Fibroblast of villous mesenchyme (primary cell): Measurements from ENCODE around the gene SUPT6H. TPM values are rescaled to one million over a fixed set of nuclear protein-coding genes. Genes with fewer than 3 reads are reported as not detected.

Experiments
- DNase-seq: peaks from one replicate; pipeline ENCODE4 v3.0.0-alpha.2; 2010; ENCODE audit warnings: low read depth
- H3K4me3 ChIP-seq: 2 replicates; pipeline ENCODE4 v1.5.1; 2011; ENCODE audit warnings: low read depth, mild to moderate bottlenecking, low read length
- CTCF ChIP-seq: IDR thresholded peaks from 2 replicates; pipeline ENCODE4 v1.5.1; 2012; ENCODE audit warnings: low read depth, mild to moderate bottlenecking, low read length; ENCODE audit not compliant: insufficient read depth
- total RNA-seq: library from RNA; depleted of rRNA; stranded (reverse); fragments of >200 nt; gene quantifications from 2 replicates; pipeline ENCODE4 v1.2.3, GENCODE V29; 2012

Gene SUPT6H
- total RNA-seq, 1 donor = 54.4 TPM

GRCh38 chr17:28618464-28618863 is 43.5 kb upstream of the SUPT6H start:
- no peak for DNase-seq
- no peak for TF ChIP-seq CTCF
- H3K4me3 ChIP-seq = no peak overlapping the region

- peak; percentile 6 for DNase-seq
- no peak for TF ChIP-seq CTCF
- H3K4me3 ChIP-seq = no peak overlapping the region
Measured at GRCh38 chr17:28620010-28620409, 42.0 kb upstream of the SUPT6H start.

- no peak overlapping the region for H3K4me3 ChIP-seq
- no peak for TF ChIP-seq CTCF
- DNase-seq = no peak
Measured at GRCh38 chr17:28622186-28622585, 39.8 kb upstream of the SUPT6H start.

GRCh38 chr17:28623696-28624095 is 38.3 kb upstream of the SUPT6H start:
- no peak for DNase-seq
- TF ChIP-seq CTCF = no peak
- H3K4me3 ChIP-seq = no peak overlapping the region

GRCh38 chr17:28624148-28624547 is 37.9 kb upstream of the SUPT6H start:
- DNase-seq = no peak
- H3K4me3 ChIP-seq = no peak overlapping the region
- TF ChIP-seq CTCF = no peak

GRCh38 chr17:28626818-28627217 is 35.2 kb upstream of the SUPT6H start:
- no peak overlapping the region for H3K4me3 ChIP-seq
- no peak for DNase-seq
- no peak for TF ChIP-seq CTCF

GRCh38 chr17:28634206-28634865 is 27.7 kb upstream of the SUPT6H start:
- no peak for DNase-seq
- no peak for TF ChIP-seq CTCF
- no peak overlapping the region for H3K4me3 ChIP-seq
